Measurements from ENCODE around the gene ZNF83. TPM values are rescaled to one million over a fixed set of nuclear protein-coding genes. Genes with fewer than 3 reads are reported as not detected.
A peak's percentile ranks its signal among the peaks of the same experiment; 100 is the strongest.
"Not testable (repeated sequence)": the region's sequence is repeated elsewhere in the genome, so short reads cannot be mapped to it uniquely, and the experiment has no call there.

ZNF83 gene
- polyA plus RNA-seq, 1 donor from 2014 or later: 69.3 TPM

DNA sequence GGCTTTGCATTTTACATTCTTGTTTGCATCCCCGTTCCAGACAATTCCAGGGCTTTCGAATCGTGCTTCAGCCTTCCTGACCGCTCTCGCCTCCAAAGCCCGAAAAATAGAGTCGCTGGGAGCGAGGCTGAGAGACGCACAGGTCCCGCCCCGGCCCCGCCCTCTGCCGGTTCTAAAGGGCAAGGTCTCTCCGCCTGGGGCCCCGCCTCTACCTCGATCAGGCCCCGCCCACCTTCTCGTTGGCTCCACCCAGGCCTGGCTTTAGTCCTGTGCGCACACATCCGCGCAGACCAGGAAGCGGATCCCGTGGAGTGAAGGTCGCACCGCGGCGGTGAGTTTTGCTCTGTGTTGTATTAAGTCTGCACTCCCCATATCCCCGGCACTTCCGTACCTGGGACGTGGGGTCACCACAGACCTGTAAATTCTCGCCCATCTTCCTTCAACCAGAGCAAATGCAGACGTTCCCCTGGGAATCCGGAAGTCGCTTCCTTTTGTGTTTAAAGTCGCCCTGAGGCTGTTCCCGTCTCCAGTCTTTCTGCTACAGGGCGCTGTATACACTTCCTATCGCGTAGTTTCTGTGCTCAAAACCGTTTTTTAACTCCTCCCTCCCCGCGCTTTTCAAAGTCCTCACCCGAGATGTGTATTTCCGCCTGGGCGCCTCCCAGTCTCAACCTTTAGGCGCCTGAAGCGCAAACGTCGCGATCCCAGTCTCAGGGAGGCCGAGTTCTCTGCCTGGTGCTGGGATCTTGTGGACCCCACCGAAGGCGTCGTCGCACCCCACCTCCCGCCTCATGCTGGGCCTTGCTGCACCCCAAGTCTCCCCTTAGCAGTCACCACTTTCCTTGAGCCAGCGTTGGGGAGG is 67.9 kb downstream of the ZNF83 start, which contains the start of gene ZNF701:
TSS of gene ZNF701 (plus strand) at position 288 of the 862 bp plus-strand sequence. CDS start 3,861 bp downstream, outside the sequence.
- Histone ChIP-seq H3K79me2 (replicated peaks; ENCODE audit: insufficient read depth, low read length) (no peaks in the 10 kb centered on the region), H3K4me3 (ENCODE audit: low read length) (peak within 1 kb of the TSS; percentile 93), H3K27ac (ENCODE audit: low read length) (peak within 1 kb of the TSS; percentile 67), H3F3A (ENCODE audit: insufficient read depth, low read length, poor library complexity, severe bottlenecking) (peaks cover 4% of the 10 kb centered on the region), H3K27me3 (ENCODE audit: insufficient read depth, low read depth, low read length) (no peaks in the 10 kb centered on the region), H3K4me2 (ENCODE audit: low read length) (peak within 1 kb of the TSS; percentile 95), H2AFZ (ENCODE audit: low read depth, low read length) (peak within 1 kb of the TSS; percentile 78), H3K9me3 (ENCODE audit: low read length) (no peaks in the 10 kb centered on the region), H3K9ac (ENCODE audit: low read length) (peak within 1 kb of the TSS; percentile 63), H3K36me3 (ENCODE audit: insufficient read depth, low read length) (no peaks in the 10 kb centered on the region), H4K20me1 (ENCODE audit: insufficient read depth) (no peaks in the 10 kb centered on the region), H3K9me2 (ENCODE audit: insufficient read depth, low read length) (no peaks in the 10 kb centered on the region)
- no peak for TF ChIP-seq TAF1 (IDR thresholded peaks at IDR 0.05; ENCODE audit: low read depth)
- TF ChIP-seq RAD21 (conservative IDR thresholded peaks at IDR 0.05): peak; percentile 21
- TF ChIP-seq, protein P1, sequence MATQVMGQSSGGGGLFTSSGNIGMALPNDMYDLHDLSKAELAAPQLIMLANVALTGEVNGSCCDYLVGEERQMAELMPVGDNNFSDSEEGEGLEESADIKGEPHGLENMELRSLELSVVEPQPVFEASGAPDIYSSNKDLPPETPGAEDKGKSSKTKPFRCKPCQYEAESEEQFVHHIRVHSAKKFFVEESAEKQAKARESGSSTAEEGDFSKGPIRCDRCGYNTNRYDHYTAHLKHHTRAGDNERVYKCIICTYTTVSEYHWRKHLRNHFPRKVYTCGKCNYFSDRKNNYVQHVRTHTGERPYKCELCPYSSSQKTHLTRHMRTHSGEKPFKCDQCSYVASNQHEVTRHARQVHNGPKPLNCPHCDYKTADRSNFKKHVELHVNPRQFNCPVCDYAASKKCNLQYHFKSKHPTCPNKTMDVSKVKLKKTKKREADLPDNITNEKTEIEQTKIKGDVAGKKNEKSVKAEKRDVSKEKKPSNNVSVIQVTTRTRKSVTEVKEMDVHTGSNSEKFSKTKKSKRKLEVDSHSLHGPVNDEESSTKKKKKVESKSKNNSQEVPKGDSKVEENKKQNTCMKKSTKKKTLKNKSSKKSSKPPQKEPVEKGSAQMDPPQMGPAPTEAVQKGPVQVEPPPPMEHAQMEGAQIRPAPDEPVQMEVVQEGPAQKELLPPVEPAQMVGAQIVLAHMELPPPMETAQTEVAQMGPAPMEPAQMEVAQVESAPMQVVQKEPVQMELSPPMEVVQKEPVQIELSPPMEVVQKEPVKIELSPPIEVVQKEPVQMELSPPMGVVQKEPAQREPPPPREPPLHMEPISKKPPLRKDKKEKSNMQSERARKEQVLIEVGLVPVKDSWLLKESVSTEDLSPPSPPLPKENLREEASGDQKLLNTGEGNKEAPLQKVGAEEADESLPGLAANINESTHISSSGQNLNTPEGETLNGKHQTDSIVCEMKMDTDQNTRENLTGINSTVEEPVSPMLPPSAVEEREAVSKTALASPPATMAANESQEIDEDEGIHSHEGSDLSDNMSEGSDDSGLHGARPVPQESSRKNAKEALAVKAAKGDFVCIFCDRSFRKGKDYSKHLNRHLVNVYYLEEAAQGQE (IDR thresholded peaks at IDR 0.05; ENCODE audit: borderline replicate concordance): peak; percentile 8
- TF ChIP-seq EP300 (conservative IDR thresholded peaks at IDR 0.05; ENCODE audit: poor library complexity, severe bottlenecking): no peak
- peak; percentile 88 for TF ChIP-seq POLR2AphosphoS5 (IDR thresholded peaks at IDR 0.05)
- TF ChIP-seq, protein P2, sequence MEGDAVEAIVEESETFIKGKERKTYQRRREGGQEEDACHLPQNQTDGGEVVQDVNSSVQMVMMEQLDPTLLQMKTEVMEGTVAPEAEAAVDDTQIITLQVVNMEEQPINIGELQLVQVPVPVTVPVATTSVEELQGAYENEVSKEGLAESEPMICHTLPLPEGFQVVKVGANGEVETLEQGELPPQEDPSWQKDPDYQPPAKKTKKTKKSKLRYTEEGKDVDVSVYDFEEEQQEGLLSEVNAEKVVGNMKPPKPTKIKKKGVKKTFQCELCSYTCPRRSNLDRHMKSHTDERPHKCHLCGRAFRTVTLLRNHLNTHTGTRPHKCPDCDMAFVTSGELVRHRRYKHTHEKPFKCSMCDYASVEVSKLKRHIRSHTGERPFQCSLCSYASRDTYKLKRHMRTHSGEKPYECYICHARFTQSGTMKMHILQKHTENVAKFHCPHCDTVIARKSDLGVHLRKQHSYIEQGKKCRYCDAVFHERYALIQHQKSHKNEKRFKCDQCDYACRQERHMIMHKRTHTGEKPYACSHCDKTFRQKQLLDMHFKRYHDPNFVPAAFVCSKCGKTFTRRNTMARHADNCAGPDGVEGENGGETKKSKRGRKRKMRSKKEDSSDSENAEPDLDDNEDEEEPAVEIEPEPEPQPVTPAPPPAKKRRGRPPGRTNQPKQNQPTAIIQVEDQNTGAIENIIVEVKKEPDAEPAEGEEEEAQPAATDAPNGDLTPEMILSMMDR (IDR thresholded peaks at IDR 0.05; ENCODE audit: poor library complexity, severe bottlenecking): peak; percentile 43
- peak; percentile 11 for TF ChIP-seq SMC3 (conservative IDR thresholded peaks at IDR 0.05; ENCODE audit: poor library complexity)
- peak; percentile 89 for TF ChIP-seq MXI1 (conservative IDR thresholded peaks at IDR 0.05; ENCODE audit: poor library complexity, severe bottlenecking)

DNA sequence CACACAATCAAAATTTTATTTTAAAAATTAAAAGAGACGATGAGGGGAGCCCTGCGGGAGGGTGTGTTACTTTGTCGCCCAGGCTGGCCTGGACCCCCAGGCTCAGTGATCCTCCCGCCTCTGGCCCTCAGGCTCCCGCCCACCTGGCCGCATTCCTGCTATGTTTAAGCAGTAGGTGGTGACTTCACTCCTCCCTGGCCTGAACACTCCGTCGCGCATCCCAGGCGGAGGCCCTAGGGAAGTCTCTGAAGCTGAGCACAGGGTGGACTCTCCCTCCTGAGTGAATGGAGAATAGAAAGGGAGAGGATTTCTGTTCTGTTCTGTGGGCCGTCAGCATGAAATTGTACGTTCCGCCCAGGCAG is 68.5 kb downstream of the ZNF83 start:
- not testable (repeated sequence) for H3F3A ChIP-seq (ENCODE audit: insufficient read depth, low read length, poor library complexity, severe bottlenecking); H3K9me2 ChIP-seq (ENCODE audit: insufficient read depth, low read length); H3K79me2 ChIP-seq (replicated peaks; ENCODE audit: insufficient read depth, low read length); H3K9me3 ChIP-seq (ENCODE audit: low read length); H3K27me3 ChIP-seq (ENCODE audit: insufficient read depth, low read depth, low read length); H4K20me1 ChIP-seq (ENCODE audit: insufficient read depth); H3K36me3 ChIP-seq (ENCODE audit: insufficient read depth, low read length)
- H3K4me3 ChIP-seq (ENCODE audit: low read length): peak overlapping the region; percentile 93
- H2AFZ ChIP-seq (ENCODE audit: low read depth, low read length): peak overlapping the region; percentile 40
- peak overlapping the region; percentile 63 for H3K9ac ChIP-seq (ENCODE audit: low read length)
- H3K27ac ChIP-seq (ENCODE audit: low read length): peak overlapping the region; percentile 67
- peak overlapping the region; percentile 62 for H3K4me2 ChIP-seq (ENCODE audit: low read length)

Measured in neural cell (in vitro differentiated cells).